Peyer's patch (tissue), 4 donors: ENCODE results near the gene FAM219A. TPM values are rescaled to one million over a fixed set of nuclear protein-coding genes. Genes with fewer than 3 reads are reported as not detected.
A peak's percentile ranks its signal among the peaks of the same experiment; 100 is the strongest.

Source experiments
- DNase-seq, 3 donors: peaks; one replicate each; pipeline ENCODE4 v3.0.0-alpha.2; 2017 to 2019
- H3K27ac ChIP-seq, 4 donors: fragments of 200-600 bp; sonication (generic); one replicate each; pipeline ENCODE4 v1.5.1; 2016 to 2019
- H3K27me3 ChIP-seq, 2 donors: fragments of 200-600 bp; sonication (generic); one replicate each; pipeline ENCODE4 v1.5.1; 2019
- H3K36me3 ChIP-seq, 3 donors: fragments of 200-600 bp; sonication (generic); one replicate each; pipeline ENCODE4 v1.5.1; 2016 to 2019
- H3K4me1 ChIP-seq, 4 donors: fragments of 200-600 bp; sonication (generic); one replicate each; pipeline ENCODE4 v1.5.1; 2016 to 2019
- H3K4me3 ChIP-seq, 4 donors: fragments of 200-600 bp; sonication (generic); 1 replicate in 3 of 4; 2 replicates in 1 of 4; pipeline ENCODE4 v1.5.1; 2016 to 2019; ENCODE audit warnings: mild to moderate bottlenecking in 1 of 4
- H3K9me3 ChIP-seq, 4 donors: fragments of 200-600 bp; sonication (generic); one replicate each; pipeline ENCODE4 v1.5.1; 2016 to 2019; ENCODE audit warnings: mild to moderate bottlenecking in 1 of 4
- POLR2A ChIP-seq, 2 donors: fragments of 450-650 bp; IDR thresholded peaks; one replicate each; pipeline ENCODE4 v1.5.1; 2017; ENCODE audit warnings: antibody characterized with exemption in 2 of 2, mild to moderate bottlenecking in 2 of 2, moderate library complexity in 2 of 2
- total RNA-seq, 4 donors: library from RNA; depleted of rRNA; stranded (reverse); fragments of >200 nt; gene quantifications; one replicate each; pipeline ENCODE4 v1.1.0, GENCODE V29; 2016
- TF ChIP-seq, protein P1 (sequence below), 6 experiments: fragments of 450-650 bp in 4 of 6; fragments of 200-600 bp in 2 of 6; sonication (generic) in 1 of 6; IDR thresholded peaks; one replicate each; pipeline ENCODE4 v1.5.1; 2017 to 2019; ENCODE audit warnings: antibody characterized with exemption in 6 of 6, mild to moderate bottlenecking in 3 of 6, moderate library complexity in 1 of 6

Gene FAM219A
- total RNA-seq, 4 donors from 2014 or later: 6.0 to 13.2 (median 9.5) TPM

DNA sequence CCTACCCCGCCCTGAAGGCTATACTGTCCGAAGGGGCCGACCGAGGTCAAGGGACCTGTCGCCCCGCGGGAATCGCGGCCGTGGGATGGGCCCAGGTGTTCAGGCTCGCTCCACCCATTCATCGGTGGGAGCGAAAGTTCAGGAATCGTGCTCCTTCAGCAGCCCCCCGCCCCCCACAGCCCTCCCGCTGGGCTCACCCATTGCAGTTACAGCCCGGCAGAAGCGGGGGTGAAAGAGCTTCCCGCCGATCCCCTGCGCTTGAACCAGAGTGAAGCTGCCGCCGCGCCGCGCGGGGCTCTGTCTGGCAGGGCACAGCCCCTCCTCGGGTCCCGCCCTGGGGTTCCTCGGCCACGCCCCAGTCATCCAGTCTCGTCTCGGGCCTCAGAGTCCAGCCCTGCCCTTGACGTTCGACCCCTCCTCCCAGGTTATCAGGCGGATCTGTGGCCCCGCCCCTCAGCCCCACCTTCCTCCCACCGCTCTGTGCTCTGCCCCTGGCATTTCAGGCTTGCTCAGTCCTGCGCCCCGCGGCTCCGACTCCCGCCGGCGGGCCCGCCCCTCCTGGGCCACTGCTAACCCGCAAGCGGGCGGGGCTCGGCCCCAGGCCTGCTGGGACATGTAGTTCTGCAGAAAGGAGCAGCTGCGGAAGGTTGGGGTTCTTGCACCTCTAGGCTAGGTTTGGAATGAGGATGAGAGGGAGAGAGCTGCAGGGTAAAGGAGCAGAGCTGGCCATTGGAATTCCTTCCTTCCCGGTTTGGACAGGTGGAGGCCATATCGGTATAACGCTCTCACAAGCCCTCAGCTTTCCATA is 81.6 kb downstream of the FAM219A start, which contains the start of gene MYORG:
TSS of gene MYORG (minus strand) at position 303 of the 808 bp plus-strand sequence. CDS start 3,955 bp downstream, outside the sequence.
- Histone ChIP-seq H3K27me3 (no peaks in the 10 kb centered on the region), H3K4me1 (peaks cover 7 to 43% (median 15%) of the 10 kb centered on the region in 4 donors)

DNA sequence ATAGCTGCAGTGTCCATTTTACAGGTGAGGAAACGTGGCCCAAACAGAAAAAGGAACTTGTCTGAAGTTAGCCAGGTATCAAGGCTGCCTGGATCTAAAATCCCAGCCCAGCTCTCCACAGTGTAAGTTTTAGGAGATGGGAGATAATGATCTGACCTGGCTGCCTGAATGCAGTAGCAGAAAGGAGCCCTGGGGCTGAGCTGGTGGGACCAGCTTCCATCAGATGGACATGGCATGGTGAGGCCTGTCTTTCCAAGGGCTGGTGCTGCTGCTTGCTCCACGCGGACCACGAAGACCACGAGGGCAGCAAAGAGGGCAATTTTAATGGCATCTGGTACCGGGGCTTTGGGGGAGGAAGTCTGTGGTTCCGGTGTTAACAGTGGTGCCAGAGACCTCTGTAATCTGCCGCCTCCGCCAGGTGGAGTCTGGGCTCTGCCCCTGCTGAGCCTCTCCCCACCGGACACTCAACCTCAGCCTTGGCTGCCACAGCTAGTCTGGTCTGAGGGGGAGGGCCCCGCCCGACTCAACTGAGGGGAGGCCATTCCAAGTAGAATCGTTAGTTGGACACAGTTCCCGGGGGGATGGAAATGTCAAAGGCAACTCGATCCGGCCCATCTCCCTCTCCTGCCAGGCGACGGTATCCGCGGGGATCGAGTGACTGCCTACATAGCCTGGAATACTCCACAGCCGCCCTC is 82.3 kb downstream of the FAM219A start:
- H3K4me3 ChIP-seq: peak overlapping the region; percentile 58 to 95 (median 70)
- H3K27ac ChIP-seq: peak overlapping the region; percentile 52 to 99 (median 88)
- DNase-seq: peak; percentile 73 to 87 (median 84)
- no peaks in the 10 kb centered on the region for H3K27me3 ChIP-seq
- peaks cover 0 to 17% (median 0%) of the 10 kb centered on the region in 3 donors for H3K36me3 ChIP-seq
- H3K4me1 ChIP-seq: peaks cover 7 to 37% (median 13%) of the 10 kb centered on the region in 4 donors
- no peak for TF ChIP-seq POLR2A (IDR thresholded peaks at IDR 0.05)
- TF ChIP-seq, protein P1, sequence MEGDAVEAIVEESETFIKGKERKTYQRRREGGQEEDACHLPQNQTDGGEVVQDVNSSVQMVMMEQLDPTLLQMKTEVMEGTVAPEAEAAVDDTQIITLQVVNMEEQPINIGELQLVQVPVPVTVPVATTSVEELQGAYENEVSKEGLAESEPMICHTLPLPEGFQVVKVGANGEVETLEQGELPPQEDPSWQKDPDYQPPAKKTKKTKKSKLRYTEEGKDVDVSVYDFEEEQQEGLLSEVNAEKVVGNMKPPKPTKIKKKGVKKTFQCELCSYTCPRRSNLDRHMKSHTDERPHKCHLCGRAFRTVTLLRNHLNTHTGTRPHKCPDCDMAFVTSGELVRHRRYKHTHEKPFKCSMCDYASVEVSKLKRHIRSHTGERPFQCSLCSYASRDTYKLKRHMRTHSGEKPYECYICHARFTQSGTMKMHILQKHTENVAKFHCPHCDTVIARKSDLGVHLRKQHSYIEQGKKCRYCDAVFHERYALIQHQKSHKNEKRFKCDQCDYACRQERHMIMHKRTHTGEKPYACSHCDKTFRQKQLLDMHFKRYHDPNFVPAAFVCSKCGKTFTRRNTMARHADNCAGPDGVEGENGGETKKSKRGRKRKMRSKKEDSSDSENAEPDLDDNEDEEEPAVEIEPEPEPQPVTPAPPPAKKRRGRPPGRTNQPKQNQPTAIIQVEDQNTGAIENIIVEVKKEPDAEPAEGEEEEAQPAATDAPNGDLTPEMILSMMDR (IDR thresholded peaks at IDR 0.05): peak in 4 of 6 experiments; percentile 22 to 55 (median 48)
- H3K9me3 ChIP-seq: no peaks in the 10 kb centered on the region

More for the DNA sequence above, 81.6 kb downstream of the FAM219A start, which contains the start of gene MYORG:
- H3K4me3 ChIP-seq: peak within 1 kb of the TSS; percentile 58 to 95 (median 70)
- peaks cover 0 to 9% (median 0%) of the 10 kb centered on the region in 3 donors for H3K36me3 ChIP-seq
- H3K27ac ChIP-seq: peak within 1 kb of the TSS; percentile 52 to 99 (median 88)
- no peaks in the 10 kb centered on the region for H3K9me3 ChIP-seq
- DNase-seq: peak; percentile 97 to 100 (median 99)
- TF ChIP-seq POLR2A (IDR thresholded peaks at IDR 0.05): peak; percentile 99
- TF ChIP-seq, protein P1 (IDR thresholded peaks at IDR 0.05): no peak

DNA sequence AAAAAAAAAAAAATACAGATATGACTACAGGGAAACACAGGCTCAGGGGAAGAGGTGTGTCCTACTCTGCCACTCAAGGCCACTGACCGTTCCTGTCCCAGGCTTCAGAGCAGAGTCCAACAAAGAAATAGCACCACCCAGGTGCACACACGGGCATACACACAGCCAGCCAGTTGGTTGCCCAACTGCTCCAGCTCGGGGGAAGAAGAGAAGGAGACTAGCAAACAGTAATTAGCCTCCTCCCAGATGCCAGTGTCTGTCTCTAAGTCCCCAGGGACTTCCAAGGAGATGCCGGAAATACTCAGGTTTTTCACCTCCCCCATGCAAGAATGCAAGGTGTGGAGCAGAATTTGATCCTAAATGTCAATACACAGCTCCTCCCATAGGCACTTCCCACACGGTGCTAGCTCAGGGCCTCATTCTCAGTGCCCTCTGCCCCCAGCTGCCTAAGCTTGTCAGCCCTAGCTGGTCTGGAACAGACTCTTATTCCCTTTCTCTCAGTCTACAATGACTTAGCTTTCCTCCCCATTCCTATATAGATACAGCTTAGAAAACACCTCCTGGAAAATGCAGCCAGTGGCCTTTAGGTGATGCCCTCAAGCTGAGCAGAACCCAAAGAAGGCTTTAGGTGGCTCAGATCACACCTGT is 83.3 kb downstream of the FAM219A start:
- Histone ChIP-seq H3K9me3 (no peaks in the 10 kb centered on the region), H3K36me3 (peaks cover 0 to 27% (median 0%) of the 10 kb centered on the region in 3 donors), H3K4me1 (peaks cover 2 to 30% (median 9%) of the 10 kb centered on the region in 4 donors), H3K4me3 (peak overlapping the region in 2 of 4 donors; percentile 77 to 95), H3K27me3 (no peaks in the 10 kb centered on the region), H3K27ac (peak overlapping the region in 3 of 4 donors; percentile 85 to 99 (median 92))
- TF ChIP-seq POLR2A (IDR thresholded peaks at IDR 0.05): peak; percentile 88 to 92
- TF ChIP-seq, protein P1 (IDR thresholded peaks at IDR 0.05): peak in 3 of 6 experiments; percentile 20 to 30 (median 22)
- peak in 2 of 3 donors; percentile 83 to 88 for DNase-seq

DNA sequence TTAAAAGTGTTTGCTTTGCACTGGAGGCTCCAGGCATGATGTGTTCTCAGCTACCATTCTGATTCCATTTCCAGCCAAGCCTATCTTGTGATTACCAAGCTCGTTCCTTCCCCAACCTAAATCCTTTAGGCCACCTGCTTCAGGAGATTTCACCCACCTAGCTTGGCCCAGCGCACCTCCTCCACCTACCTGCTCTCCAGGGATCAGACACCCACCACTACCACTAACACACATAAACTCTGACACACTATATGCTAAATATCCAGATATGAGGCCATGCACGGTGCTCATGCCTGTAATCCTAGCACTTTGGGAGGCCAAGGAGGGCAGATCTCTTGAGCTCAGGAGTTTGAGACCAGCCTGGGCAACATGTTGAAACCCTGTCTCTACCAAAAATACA is 84.0 kb downstream of the FAM219A start:
- Histone ChIP-seq H3K4me1 (peaks cover 0 to 24% (median 3%) of the 10 kb centered on the region in 4 donors), H3K4me3 (peak overlapping the region in 2 of 4 donors; percentile 27 to 42), H3K36me3 (peaks cover 0 to 34% (median 0%) of the 10 kb centered on the region in 3 donors), H3K27ac (peak overlapping the region in 3 of 4 donors; percentile 23 to 92 (median 81)), H3K9me3 (no peaks in the 10 kb centered on the region), H3K27me3 (no peaks in the 10 kb centered on the region)
- no peak for DNase-seq
- no peak for TF ChIP-seq POLR2A (IDR thresholded peaks at IDR 0.05)
- TF ChIP-seq, protein P1 (IDR thresholded peaks at IDR 0.05): no peak

DNA sequence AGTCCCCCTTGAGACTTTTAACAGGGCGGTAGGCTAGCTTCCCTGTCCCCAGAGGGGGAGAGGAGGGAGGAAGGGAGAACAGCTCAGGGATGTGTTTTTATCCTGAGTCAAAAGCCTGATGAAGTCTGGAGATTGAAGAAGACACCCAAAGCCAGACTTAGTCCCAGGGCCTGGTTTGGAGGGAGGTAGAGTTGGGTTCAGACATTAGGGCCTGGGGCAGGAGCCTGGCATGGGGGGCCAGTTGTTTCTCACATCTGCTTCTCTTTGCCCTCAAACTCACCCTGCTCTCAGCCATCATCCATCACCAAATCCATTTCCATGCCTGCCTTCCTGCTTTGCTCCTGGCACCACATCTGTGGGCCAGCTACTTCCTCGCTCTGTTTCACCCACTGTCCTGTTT is 84.6 kb downstream of the FAM219A start:
- peak overlapping the region in 1 of 4 donors; percentile 27 for H3K4me3 ChIP-seq
- no peaks in the 10 kb centered on the region for H3K27me3 ChIP-seq
- peaks cover 0 to 24% (median 3%) of the 10 kb centered on the region in 4 donors for H3K4me1 ChIP-seq
- no peaks in the 10 kb centered on the region for H3K9me3 ChIP-seq
- TF ChIP-seq, protein P1 (IDR thresholded peaks at IDR 0.05): no peak
- no peak for TF ChIP-seq POLR2A (IDR thresholded peaks at IDR 0.05)
- H3K36me3 ChIP-seq: peaks cover 0 to 34% (median 0%) of the 10 kb centered on the region in 3 donors
- no peak for DNase-seq
- H3K27ac ChIP-seq: peak overlapping the region in 2 of 4 donors; percentile 81 to 92
